Peyer's patch (tissue), 4 donors: ENCODE results near the gene RHBDL3.

Experiments
- CTCF ChIP-seq, 6 experiments: fragments of 450-650 bp in 4 of 6; fragments of 200-600 bp in 2 of 6; sonication (generic) in 1 of 6; IDR thresholded peaks; one replicate each; pipeline ENCODE4 v1.5.1; 2017 to 2019; ENCODE audit warnings: antibody characterized with exemption in 6 of 6, mild to moderate bottlenecking in 3 of 6, moderate library complexity in 1 of 6
- POLR2A ChIP-seq, 2 donors: fragments of 450-650 bp; IDR thresholded peaks; one replicate each; pipeline ENCODE4 v1.5.1; 2017; ENCODE audit warnings: antibody characterized with exemption in 2 of 2, mild to moderate bottlenecking in 2 of 2, moderate library complexity in 2 of 2

DNA sequence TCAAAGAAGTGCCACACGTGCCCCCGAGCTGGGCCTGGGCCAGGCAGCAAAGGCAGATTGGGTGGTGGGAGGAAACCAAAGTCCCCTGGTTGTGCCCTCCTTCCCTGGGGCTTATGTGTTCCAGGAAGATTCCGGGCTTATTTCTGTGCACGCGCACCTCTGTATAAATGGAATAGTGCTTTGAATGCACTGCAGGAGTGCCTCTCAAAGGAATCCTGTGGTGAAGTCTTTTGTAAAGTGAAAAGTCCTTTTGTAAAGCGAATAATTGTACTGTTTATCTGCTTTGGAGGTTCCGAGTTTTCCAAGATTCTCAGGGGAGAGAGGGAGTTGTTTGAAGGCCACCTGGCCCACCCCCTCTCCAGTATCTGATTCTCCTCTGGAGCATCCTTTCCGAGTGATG is 49.5 kb downstream of the RHBDL3 start:
- no peak for TF ChIP-seq POLR2A (IDR thresholded peaks at IDR 0.05)
- TF ChIP-seq CTCF (IDR thresholded peaks at IDR 0.05): no peak
